A549 (cell line): ENCODE results near the gene SLC5A4. TPM values are rescaled to one million over a fixed set of nuclear protein-coding genes. Genes with fewer than 3 reads are reported as not detected.
"Not testable (repeated sequence)": the region's sequence is repeated elsewhere in the genome, so short reads cannot be mapped to it uniquely, and the experiment has no call there.

Source experiments
- ATAC-seq, 2 experiments: fragments of 200-7000 bp in 1 of 2; fragments of >200 bp in 1 of 2; cut with Nextera tagmentation in 1 of 2; cut with Tn5 transposase in 1 of 2; 3 replicates each; pipeline versions ENCODE4 v1.8.0 to v1.9.1; 2018 to 2020; ENCODE audit warnings: mild to moderate bottlenecking in 1 of 2, moderate library complexity in 1 of 2
- CTCF ChIA-PET: fragments of 300-600 bp; sonication (Branson Sonifier 250); formaldehyde crosslinking; extraction: SDS; loops from one replicate; lab custom pipeline; 2021; ENCODE audit warnings: antibody characterized with exemption, inconsistent platforms; lab: Yijun Ruan, JAX
- POLR2A ChIA-PET: fragments of 350-600 bp; formaldehyde crosslinking; extraction: SDS; loops from one replicate; lab custom pipeline; 2021; ENCODE audit warnings: antibody characterized with exemption, inconsistent platforms; lab: Yijun Ruan, JAX
- DNase-seq, 2 experiments: peaks; one replicate each; pipeline versions ENCODE4 v3.0.0 to v3.0.0-alpha.2; 2011 to 2016; ENCODE audit warnings: low read depth in 1 of 2, low spot score in 1 of 2
- FAIRE-seq: peaks from 2 replicates; lab custom pipeline; 2011; peaks lifted over from hg19 to GRCh38; lab: Jason Lieb, UNC
- H3K27ac ChIP-seq, 2 experiments: fragments of >200 bp; sonication (Bioruptor Twin); formaldehyde crosslinking; 3 replicates each; pipeline ENCODE4 v1.5.1; 2016 to 2017
- H3K4me1 ChIP-seq: fragments of >200 bp; sonication (Bioruptor Twin); formaldehyde crosslinking; 3 replicates; pipeline ENCODE4 v1.6.1; 2016
- H3K4me2 ChIP-seq: fragments of >200 bp; sonication (Bioruptor Twin); formaldehyde crosslinking; 3 replicates; pipeline ENCODE4 v1.6.1; 2016
- H3K4me3 ChIP-seq: fragments of >200 bp; sonication (Bioruptor Twin); formaldehyde crosslinking; 3 replicates; pipeline ENCODE4 v1.5.1; 2016
- H3K9me3 ChIP-seq: fragments of >200 bp; sonication (Bioruptor Twin); formaldehyde crosslinking; 3 replicates; pipeline ENCODE4 v1.6.1; 2016
- ESRRA ChIP-seq: fragments of 150-350 bp; IDR thresholded peaks from 2 replicates; pipeline ENCODE4 v1.6.1; 2014; ENCODE audit warnings: mild to moderate bottlenecking, low read length, borderline replicate concordance
- MAFK ChIP-seq: fragments of 450-650 bp; IDR thresholded peaks from 2 replicates; pipeline ENCODE4 v1.6.1; 2014; ENCODE audit not compliant: partially characterized antibody
- MAZ ChIP-seq: fragments of 150-350 bp; IDR thresholded peaks from 2 replicates; pipeline ENCODE4 v1.6.1; 2014; ENCODE audit warnings: antibody characterized with exemption, low read depth, low read length, borderline replicate concordance
- RAD21 ChIP-seq, 2 experiments: fragments of >200 bp in 1 of 2; sonication (Bioruptor Twin) in 1 of 2; formaldehyde crosslinking in 1 of 2; IDR thresholded peaks in 1 of 2; conservative IDR thresholded peaks in 1 of 2; 2 replicates in 1 of 2; 3 replicates in 1 of 2; pipeline ENCODE4 v1.6.1; 2012 to 2018; ENCODE audit warnings: inconsistent platforms in 1 of 2
- RARB ChIP-seq: fragments of 250-450 bp; sonication (Bioruptor Pico); IDR thresholded peaks from 2 replicates; pipeline ENCODE4 v1.8.0; 2021; ENCODE audit warnings: mild to moderate bottlenecking, moderate library complexity
- RNF2 ChIP-seq: fragments of 200-600 bp; sonication (generic); IDR thresholded peaks from 2 replicates; pipeline ENCODE4 v1.6.1; 2016; ENCODE audit warnings: low read depth, mild to moderate bottlenecking, antibody characterized with exemption, moderate library complexity, borderline replicate concordance
- SREBF2 ChIP-seq: fragments of 450-650 bp; IDR thresholded peaks from 2 replicates; pipeline ENCODE4 v1.6.1; 2014; ENCODE audit warnings: mild to moderate bottlenecking, moderate library complexity
- ZC3H11A ChIP-seq: fragments of 450-650 bp; IDR thresholded peaks from 2 replicates; pipeline ENCODE4 v1.6.1; 2014; ENCODE audit warnings: antibody characterized with exemption, mild to moderate bottlenecking
- ZFP36 ChIP-seq: fragments of 450-650 bp; IDR thresholded peaks from 2 replicates; pipeline ENCODE4 v1.6.1; 2014; ENCODE audit warnings: borderline replicate concordance; ENCODE audit not compliant: partially characterized antibody
- WGBS: methylation state at CpG from one replicate; pipeline ENCODE4 v1.1.6; 2017; ENCODE audit errors: missing lambda C conversion rate; 5-methylcytosine and 5-hydroxymethylcytosine counted together
- polyA minus RNA-seq: library from RNA; depleted of rRNA, polyadenylated mRNA; stranded (reverse); fragments of >200 nt; gene quantifications from 2 replicates; pipeline ENCODE4 v1.2.3, GENCODE V29; 2011; rRNA and poly(A)+ RNA removed
- polyA plus RNA-seq, 4 experiments: library from polyadenylated mRNA; depleted of rRNA in 3 of 4; stranded (reverse); fragments of >200 nt; fragmentation: RNase III in 1 of 4; extraction: RNeasy Plus Mini Kit Qiagen cat#74134 plus additional on column Dnase treatment in 1 of 4; gene quantifications; 2 replicates in 3 of 4; 3 replicates in 1 of 4; pipeline ENCODE4 v1.2.3, GENCODE V29; 2011 to 2017
- TF ChIP-seq, protein P1 (sequence below): fragments of 200-600 bp; sonication (generic); IDR thresholded peaks from 2 replicates; pipeline ENCODE4 v1.6.1; 2016; ENCODE audit warnings: antibody characterized with exemption, mild to moderate bottlenecking, moderate library complexity
- TF ChIP-seq, protein P2 (sequence below): fragments of >200 bp; sonication (Bioruptor Twin); formaldehyde crosslinking; IDR thresholded peaks from 3 replicates; pipeline ENCODE4 v1.5.1; 2016
- TF ChIP-seq, protein P3 (sequence below): fragments of 150-350 bp; IDR thresholded peaks from 2 replicates; pipeline ENCODE4 v1.6.1; 2014; ENCODE audit warnings: low read depth, mild to moderate bottlenecking, low read length
- TF ChIP-seq, protein P4 (sequence below): fragments of 250-450 bp; sonication (Bioruptor Pico); IDR thresholded peaks from 2 replicates; pipeline ENCODE4 v1.5.0; 2021; ENCODE audit warnings: mild to moderate bottlenecking, moderate library complexity, borderline replicate concordance
- TF ChIP-seq, protein P5 (sequence below): fragments of 250-450 bp; sonication (Bioruptor Pico); IDR thresholded peaks from 2 replicates; pipeline ENCODE4 v1.5.0; 2020; ENCODE audit warnings: low read depth, mild to moderate bottlenecking, moderate library complexity

SLC5A4 gene
- not detected in 2 replicates for polyA plus RNA-seq (2011; rRNA removed)
- polyA plus RNA-seq (2012; cell fraction: cytosol; rRNA removed) = not detected in 2 replicates
- not detected in 2 replicates for polyA plus RNA-seq (2012; cell fraction: nucleus; rRNA removed)
- polyA plus RNA-seq (2017; fragmentation: RNase III; extraction: RNeasy Plus Mini Kit Qiagen cat#74134 plus additional on column Dnase treatment) = not detected in 3 replicates
- not detected in 2 replicates for polyA minus RNA-seq

DNA sequence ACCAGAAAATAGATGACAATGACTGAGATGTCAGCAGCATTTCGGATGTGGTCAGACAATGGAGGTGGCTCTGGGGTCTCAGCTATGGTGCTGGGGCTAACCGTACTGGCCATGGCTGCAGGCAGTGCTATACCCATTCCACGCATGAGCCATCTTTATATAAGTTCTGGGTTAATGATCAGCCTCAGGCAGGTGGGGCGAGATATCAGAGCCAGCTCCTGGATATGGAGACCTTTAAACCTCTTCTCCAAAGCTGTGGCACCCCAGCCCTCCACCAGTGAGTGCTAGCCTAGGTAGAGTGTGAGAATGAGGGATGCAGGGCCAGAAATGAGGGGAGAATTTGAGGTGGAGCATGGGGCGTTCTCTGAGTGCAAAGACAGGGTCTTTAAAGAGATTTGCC lies at the start of gene SLC5A4:
SLC5A4 (minus strand) TSS at position 131 of the 400 bp plus-strand sequence; CDS start at position 113, 18 bp downstream.
- H3K27ac ChIP-seq = no peak within 1 kb of the TSS
- no peak within 1 kb of the TSS for H3K4me3 ChIP-seq
- WGBS = 27% methylated on average over 2 of the region's 5 CpGs
- ATAC-seq (no peak), DNase-seq (no peak), FAIRE-seq (no peak)
- H3K4me2 ChIP-seq = no peak within 1 kb of the TSS
- POLR2A ChIA-PET = no interaction called here
- H3K9me3 ChIP-seq = no peaks in the 10 kb centered on the region
- TF ChIP-seq MAFK (no peak), MAZ (no peak), ZFP36 (no peak)
- TF ChIP-seq, protein P1, sequence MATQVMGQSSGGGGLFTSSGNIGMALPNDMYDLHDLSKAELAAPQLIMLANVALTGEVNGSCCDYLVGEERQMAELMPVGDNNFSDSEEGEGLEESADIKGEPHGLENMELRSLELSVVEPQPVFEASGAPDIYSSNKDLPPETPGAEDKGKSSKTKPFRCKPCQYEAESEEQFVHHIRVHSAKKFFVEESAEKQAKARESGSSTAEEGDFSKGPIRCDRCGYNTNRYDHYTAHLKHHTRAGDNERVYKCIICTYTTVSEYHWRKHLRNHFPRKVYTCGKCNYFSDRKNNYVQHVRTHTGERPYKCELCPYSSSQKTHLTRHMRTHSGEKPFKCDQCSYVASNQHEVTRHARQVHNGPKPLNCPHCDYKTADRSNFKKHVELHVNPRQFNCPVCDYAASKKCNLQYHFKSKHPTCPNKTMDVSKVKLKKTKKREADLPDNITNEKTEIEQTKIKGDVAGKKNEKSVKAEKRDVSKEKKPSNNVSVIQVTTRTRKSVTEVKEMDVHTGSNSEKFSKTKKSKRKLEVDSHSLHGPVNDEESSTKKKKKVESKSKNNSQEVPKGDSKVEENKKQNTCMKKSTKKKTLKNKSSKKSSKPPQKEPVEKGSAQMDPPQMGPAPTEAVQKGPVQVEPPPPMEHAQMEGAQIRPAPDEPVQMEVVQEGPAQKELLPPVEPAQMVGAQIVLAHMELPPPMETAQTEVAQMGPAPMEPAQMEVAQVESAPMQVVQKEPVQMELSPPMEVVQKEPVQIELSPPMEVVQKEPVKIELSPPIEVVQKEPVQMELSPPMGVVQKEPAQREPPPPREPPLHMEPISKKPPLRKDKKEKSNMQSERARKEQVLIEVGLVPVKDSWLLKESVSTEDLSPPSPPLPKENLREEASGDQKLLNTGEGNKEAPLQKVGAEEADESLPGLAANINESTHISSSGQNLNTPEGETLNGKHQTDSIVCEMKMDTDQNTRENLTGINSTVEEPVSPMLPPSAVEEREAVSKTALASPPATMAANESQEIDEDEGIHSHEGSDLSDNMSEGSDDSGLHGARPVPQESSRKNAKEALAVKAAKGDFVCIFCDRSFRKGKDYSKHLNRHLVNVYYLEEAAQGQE = no peak
- TF ChIP-seq, protein P2, sequence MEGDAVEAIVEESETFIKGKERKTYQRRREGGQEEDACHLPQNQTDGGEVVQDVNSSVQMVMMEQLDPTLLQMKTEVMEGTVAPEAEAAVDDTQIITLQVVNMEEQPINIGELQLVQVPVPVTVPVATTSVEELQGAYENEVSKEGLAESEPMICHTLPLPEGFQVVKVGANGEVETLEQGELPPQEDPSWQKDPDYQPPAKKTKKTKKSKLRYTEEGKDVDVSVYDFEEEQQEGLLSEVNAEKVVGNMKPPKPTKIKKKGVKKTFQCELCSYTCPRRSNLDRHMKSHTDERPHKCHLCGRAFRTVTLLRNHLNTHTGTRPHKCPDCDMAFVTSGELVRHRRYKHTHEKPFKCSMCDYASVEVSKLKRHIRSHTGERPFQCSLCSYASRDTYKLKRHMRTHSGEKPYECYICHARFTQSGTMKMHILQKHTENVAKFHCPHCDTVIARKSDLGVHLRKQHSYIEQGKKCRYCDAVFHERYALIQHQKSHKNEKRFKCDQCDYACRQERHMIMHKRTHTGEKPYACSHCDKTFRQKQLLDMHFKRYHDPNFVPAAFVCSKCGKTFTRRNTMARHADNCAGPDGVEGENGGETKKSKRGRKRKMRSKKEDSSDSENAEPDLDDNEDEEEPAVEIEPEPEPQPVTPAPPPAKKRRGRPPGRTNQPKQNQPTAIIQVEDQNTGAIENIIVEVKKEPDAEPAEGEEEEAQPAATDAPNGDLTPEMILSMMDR = no peak
- no peaks in the 10 kb centered on the region for H3K4me1 ChIP-seq
- CTCF ChIA-PET = interaction anchor here (1.8 kb wide), 1 partner anchor 11 kb away, joined by 8 read pairs; no protein-coding TSS in a partner anchor

DNA sequence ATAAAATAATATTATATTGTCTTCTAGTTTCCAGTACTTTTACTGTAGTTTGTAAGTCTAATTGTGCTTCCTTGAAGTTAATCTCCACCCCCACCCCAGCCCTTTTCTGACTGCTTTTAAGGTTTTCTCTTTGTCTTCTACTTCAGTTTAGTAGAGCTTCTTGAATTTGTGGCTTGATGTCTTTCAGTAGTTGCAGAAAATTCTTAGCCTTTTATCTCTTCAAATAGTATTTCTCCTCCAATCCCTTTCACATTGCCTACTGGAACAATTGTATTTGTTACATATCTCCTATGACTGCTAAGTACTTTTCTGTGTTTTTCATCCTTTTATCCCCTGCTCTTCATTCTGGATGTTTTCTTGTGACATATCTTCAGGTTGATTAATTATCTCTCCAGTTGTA lies 38.8 kb upstream of the SLC5A4 start:
- not testable (repeated sequence) for FAIRE-seq

DNA sequence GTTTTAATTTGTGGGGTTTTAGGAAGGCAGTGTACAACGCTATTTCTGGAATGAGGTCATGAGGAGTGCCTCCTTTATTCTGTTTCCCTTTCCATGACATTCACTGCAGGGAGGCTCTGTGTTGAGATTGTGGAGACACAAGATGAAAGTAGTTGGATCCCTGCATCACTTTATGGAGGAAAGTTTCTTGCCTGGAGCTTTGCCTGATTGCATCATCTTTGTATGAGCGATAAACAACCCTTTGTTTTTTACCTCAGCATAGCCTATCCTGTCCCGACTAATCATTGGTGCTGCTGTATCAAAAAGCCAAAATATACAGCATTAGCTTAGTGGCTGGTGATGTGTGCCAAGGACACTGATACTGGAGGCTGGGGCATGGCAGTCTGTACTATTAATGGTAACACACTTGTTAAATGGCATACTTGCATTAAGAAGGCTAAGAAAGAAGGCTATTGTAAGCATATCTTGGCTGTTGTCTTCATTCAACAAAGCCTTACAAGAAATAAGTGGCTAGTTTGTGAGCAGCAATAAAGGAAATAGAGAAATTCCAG lies 31.2 kb upstream of the SLC5A4 start:
- H3K4me3 ChIP-seq = no peak overlapping the region
- ChIA-PET POLR2A (no interaction called here), CTCF (no interaction called here)
- no peak overlapping the region for H3K4me2 ChIP-seq
- DNase-seq (no peak), FAIRE-seq (no peak)
- H3K27ac ChIP-seq = no peak overlapping the region
- no peaks in the 10 kb centered on the region for H3K4me1 ChIP-seq
- 76% methylated on average over 3 of the region's 3 CpGs for WGBS
- TF ChIP-seq ESRRA = no peak
- TF ChIP-seq, protein P3, sequence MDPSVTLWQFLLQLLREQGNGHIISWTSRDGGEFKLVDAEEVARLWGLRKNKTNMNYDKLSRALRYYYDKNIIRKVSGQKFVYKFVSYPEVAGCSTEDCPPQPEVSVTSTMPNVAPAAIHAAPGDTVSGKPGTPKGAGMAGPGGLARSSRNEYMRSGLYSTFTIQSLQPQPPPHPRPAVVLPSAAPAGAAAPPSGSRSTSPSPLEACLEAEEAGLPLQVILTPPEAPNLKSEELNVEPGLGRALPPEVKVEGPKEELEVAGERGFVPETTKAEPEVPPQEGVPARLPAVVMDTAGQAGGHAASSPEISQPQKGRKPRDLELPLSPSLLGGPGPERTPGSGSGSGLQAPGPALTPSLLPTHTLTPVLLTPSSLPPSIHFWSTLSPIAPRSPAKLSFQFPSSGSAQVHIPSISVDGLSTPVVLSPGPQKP = no peak
- no peak for TF ChIP-seq SREBF2
- TF ChIP-seq, protein P4, sequence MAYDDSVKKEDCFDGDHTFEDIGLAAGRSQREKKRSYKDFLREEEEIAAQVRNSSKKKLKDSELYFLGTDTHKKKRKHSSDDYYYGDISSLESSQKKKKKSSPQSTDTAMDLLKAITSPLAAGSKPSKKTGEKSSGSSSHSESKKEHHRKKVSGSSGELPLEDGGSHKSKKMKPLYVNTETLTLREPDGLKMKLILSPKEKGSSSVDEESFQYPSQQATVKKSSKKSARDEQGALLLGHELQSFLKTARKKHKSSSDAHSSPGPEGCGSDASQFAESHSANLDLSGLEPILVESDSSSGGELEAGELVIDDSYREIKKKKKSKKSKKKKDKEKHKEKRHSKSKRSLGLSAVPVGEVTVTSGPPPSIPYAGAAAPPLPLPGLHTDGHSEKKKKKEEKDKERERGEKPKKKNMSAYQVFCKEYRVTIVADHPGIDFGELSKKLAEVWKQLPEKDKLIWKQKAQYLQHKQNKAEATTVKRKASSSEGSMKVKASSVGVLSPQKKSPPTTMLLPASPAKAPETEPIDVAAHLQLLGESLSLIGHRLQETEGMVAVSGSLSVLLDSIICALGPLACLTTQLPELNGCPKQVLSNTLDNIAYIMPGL (CRISPR knock-in tag) = no peak
- no peak for TF ChIP-seq ZC3H11A
- TF ChIP-seq RAD21 (conservative IDR thresholded peaks at IDR 0.05 in 1 of 2, IDR thresholded peaks at IDR 0.05 in 1 of 2) = no peak
- TF ChIP-seq, protein P5, sequence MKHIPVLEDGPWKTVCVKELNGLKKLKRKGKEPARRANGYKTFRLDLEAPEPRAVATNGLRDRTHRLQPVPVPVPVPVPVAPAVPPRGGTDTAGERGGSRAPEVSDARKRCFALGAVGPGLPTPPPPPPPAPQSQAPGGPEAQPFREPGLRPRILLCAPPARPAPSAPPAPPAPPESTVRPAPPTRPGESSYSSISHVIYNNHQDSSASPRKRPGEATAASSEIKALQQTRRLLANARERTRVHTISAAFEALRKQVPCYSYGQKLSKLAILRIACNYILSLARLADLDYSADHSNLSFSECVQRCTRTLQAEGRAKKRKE = no peak
- no peak for TF ChIP-seq RNF2
- no peak for TF ChIP-seq RARB (CRISPR knock-in tag)
- TF ChIP-seq, all 56 proteins: peak for 0
- no peaks in the 10 kb centered on the region for H3K9me3 ChIP-seq
- ATAC-seq = no peak

More for the DNA sequence above, 38.8 kb upstream of the SLC5A4 start:
- H3K4me3 ChIP-seq, H3K9me3 ChIP-seq, POLR2A ChIA-PET, H3K4me1 ChIP-seq, H3K27ac ChIP-seq, CTCF ChIA-PET, ATAC-seq, DNase-seq, H3K4me2 ChIP-seq: not testable (repeated sequence)
